ENCODE measurements around the gene HHATL.
A peak's percentile ranks its signal among the peaks of the same experiment; 100 is the strongest.

Gene HHATL

GRCh38 chr3:42661593-42662022, 41.0 kb downstream of the HHATL start:
- no peak for TF ChIP-seq FOXM1 (IDR thresholded peaks at IDR 0.05; ENCODE audit: borderline replicate concordance, low read depth)
- no peak for TF ChIP-seq YY1 (IDR thresholded peaks at IDR 0.05; ENCODE audit: low read depth)
- TF ChIP-seq EGR1 (IDR thresholded peaks at IDR 0.05) = no peak
- no peak for TF ChIP-seq USF1 (IDR thresholded peaks at IDR 0.05)
- TF ChIP-seq EP300 (IDR thresholded peaks at IDR 0.05; ENCODE audit: borderline replicate concordance) = no peak
- TF ChIP-seq TEAD4 (IDR thresholded peaks at IDR 0.05) = no peak
- TF ChIP-seq ZBTB7A (IDR thresholded peaks at IDR 0.05; ENCODE audit: low read depth) = no peak
- TF ChIP-seq CREB1 (IDR thresholded peaks at IDR 0.05; ENCODE audit: low read depth) = no peak
- TF ChIP-seq NFIC (IDR thresholded peaks at IDR 0.05) = no peak
- no peak for TF ChIP-seq RAD21 (IDR thresholded peaks at IDR 0.05; ENCODE audit: low read depth)
- no peak for TF ChIP-seq TCF12 (IDR thresholded peaks at IDR 0.05; ENCODE audit: low read depth)
- no peak for TF ChIP-seq REST (IDR thresholded peaks at IDR 0.05; ENCODE audit: low read depth)
- no peak for TF ChIP-seq MAX (IDR thresholded peaks at IDR 0.05)
- no peak for TF ChIP-seq TAF1 (IDR thresholded peaks at IDR 0.05; ENCODE audit: low read depth)
- TF ChIP-seq CEBPB (IDR thresholded peaks at IDR 0.05) = no peak

- TF ChIP-seq CREB1 (IDR thresholded peaks at IDR 0.05; ENCODE audit: low read depth) (no peak), TEAD4 (IDR thresholded peaks at IDR 0.05) (no peak), YY1 (IDR thresholded peaks at IDR 0.05; ENCODE audit: low read depth) (no peak), CEBPB (IDR thresholded peaks at IDR 0.05) (no peak), RAD21 (IDR thresholded peaks at IDR 0.05; ENCODE audit: low read depth) (peak; percentile 16; the same call in 1 of the 2 replicates)
These were observed 41.7 kb downstream of the HHATL start for GRCh38 chr3:42660898-42661297.

- TF ChIP-seq USF1 (IDR thresholded peaks at IDR 0.05) (no peak), TEAD4 (IDR thresholded peaks at IDR 0.05) (no peak), EP300 (IDR thresholded peaks at IDR 0.05; ENCODE audit: borderline replicate concordance) (no peak), ZBTB7A (IDR thresholded peaks at IDR 0.05; ENCODE audit: low read depth) (no peak), YY1 (IDR thresholded peaks at IDR 0.05; ENCODE audit: low read depth) (no peak), FOXM1 (IDR thresholded peaks at IDR 0.05; ENCODE audit: borderline replicate concordance, low read depth) (no peak), TCF12 (IDR thresholded peaks at IDR 0.05; ENCODE audit: low read depth) (no peak), EGR1 (IDR thresholded peaks at IDR 0.05) (no peak), CREB1 (IDR thresholded peaks at IDR 0.05; ENCODE audit: low read depth) (no peak)
These were observed 42.4 kb downstream of the HHATL start for GRCh38 chr3:42660131-42660715.

- TF ChIP-seq ZBTB7A (IDR thresholded peaks at IDR 0.05; ENCODE audit: low read depth) = no peak
These were observed 43.0 kb downstream of the HHATL start for GRCh38 chr3:42659451-42660130.

GRCh38 chr3:42658771-42659390, 43.7 kb downstream of the HHATL start:
- TF ChIP-seq NFIC (IDR thresholded peaks at IDR 0.05) = no peak
- TF ChIP-seq MAX (IDR thresholded peaks at IDR 0.05) = no peak
- TF ChIP-seq CEBPB (IDR thresholded peaks at IDR 0.05) = no peak
- no peak for TF ChIP-seq YY1 (IDR thresholded peaks at IDR 0.05; ENCODE audit: low read depth)
- TF ChIP-seq TAF1 (IDR thresholded peaks at IDR 0.05; ENCODE audit: low read depth) = no peak
- no peak for TF ChIP-seq FOXM1 (IDR thresholded peaks at IDR 0.05; ENCODE audit: borderline replicate concordance, low read depth)
- no peak for TF ChIP-seq RAD21 (IDR thresholded peaks at IDR 0.05; ENCODE audit: low read depth)
- no peak for TF ChIP-seq EGR1 (IDR thresholded peaks at IDR 0.05)
- TF ChIP-seq ZBTB7A (IDR thresholded peaks at IDR 0.05; ENCODE audit: low read depth) = no peak
- no peak for TF ChIP-seq EP300 (IDR thresholded peaks at IDR 0.05; ENCODE audit: borderline replicate concordance)

- TF ChIP-seq CEBPB (IDR thresholded peaks at IDR 0.05) (no peak), MAX (IDR thresholded peaks at IDR 0.05) (no peak), TAF1 (IDR thresholded peaks at IDR 0.05; ENCODE audit: low read depth) (no peak), FOXM1 (IDR thresholded peaks at IDR 0.05; ENCODE audit: borderline replicate concordance, low read depth) (no peak), EGR1 (IDR thresholded peaks at IDR 0.05) (no peak), YY1 (IDR thresholded peaks at IDR 0.05; ENCODE audit: low read depth) (no peak), REST (IDR thresholded peaks at IDR 0.05; ENCODE audit: low read depth) (no peak), ZBTB7A (IDR thresholded peaks at IDR 0.05; ENCODE audit: low read depth) (no peak), TEAD4 (IDR thresholded peaks at IDR 0.05) (no peak), RAD21 (IDR thresholded peaks at IDR 0.05; ENCODE audit: low read depth) (no peak), CREB1 (IDR thresholded peaks at IDR 0.05; ENCODE audit: low read depth) (no peak), EP300 (IDR thresholded peaks at IDR 0.05; ENCODE audit: borderline replicate concordance) (no peak), USF1 (IDR thresholded peaks at IDR 0.05) (no peak)
These were observed 44.4 kb downstream of the HHATL start for GRCh38 chr3:42658091-42658770.

Measured in Ishikawa (cell line).